CD4-positive, alpha-beta T cell treated with Interleukin-17A for 4 hours (primary cell): ENCODE data around the gene MPV17L.
"Not testable (repeated sequence)": the region's sequence is repeated elsewhere in the genome, so short reads cannot be mapped to it uniquely, and the experiment has no call there.

ENCODE experiments used
- DNase-seq: peaks from one replicate; pipeline ENCODE4 v3.0.0-alpha.2; 2020; ENCODE audit warnings: mixed read lengths

The MPV17L gene

GRCh38 chr16:15453296-15453695, 57.7 kb downstream of the MPV17L start:
- DNase-seq: not testable (repeated sequence)

- DNase-seq: not testable (repeated sequence)
These were observed 59.4 kb downstream of the MPV17L start for GRCh38 chr16:15454933-15455332.

- no peak for DNase-seq
These were observed 61.8 kb downstream of the MPV17L start for GRCh38 chr16:15457400-15457799.

GRCh38 chr16:15457958-15458357, 62.4 kb downstream of the MPV17L start:
- no peak for DNase-seq

GRCh38 chr16:15459791-15460190, 64.2 kb downstream of the MPV17L start:
- DNase-seq: no peak

- no peak for DNase-seq
These were observed 65.0 kb downstream of the MPV17L start for GRCh38 chr16:15460601-15461000.

GRCh38 chr16:15461376-15461775, 65.8 kb downstream of the MPV17L start:
- DNase-seq: no peak
